NCI-H82 (cell line): ENCODE measurements around the gene HSPB7.
"Not testable (repeated sequence)": the region's sequence is repeated elsewhere in the genome, so short reads cannot be mapped to it uniquely, and the experiment has no call there.

ENCODE experiments used
- DNase-seq: peaks from one replicate; lab custom pipeline; 2025; lab: John Stamatoyannopoulos, UW

The HSPB7 gene

GRCh38 chr1:16022393-16022792 lies 4.5 kb upstream of the HSPB7 start:
- DNase-seq = no peak

GRCh38 chr1:16021681-16022080 lies 3.8 kb upstream of the HSPB7 start, which contains the start of gene CLCNKA:
CLCNKA (plus strand) TSS chr1:16022036; CDS start chr1:16022620, 584 bp downstream.
- no peak for DNase-seq

- DNase-seq = not testable (repeated sequence)
Observed at GRCh38 chr1:16020878-16021277, 3.0 kb upstream of the HSPB7 start.

- DNase-seq = no peak
Observed at GRCh38 chr1:16020325-16020724, 2.5 kb upstream of the HSPB7 start.

- no peak for DNase-seq
Observed at GRCh38 chr1:16019644-16020277, 1.9 kb upstream of the HSPB7 start.

GRCh38 chr1:16018749-16019643 lies 1.2 kb upstream of the HSPB7 start:
- no peak for DNase-seq

- no peak for DNase-seq
Observed at GRCh38 chr1:16018308-16018707, 465 bp upstream of the HSPB7 start.

GRCh38 chr1:16017076-16017460 lies 775 bp downstream of the HSPB7 start:
- DNase-seq = no peak

GRCh38 chr1:16015960-16016901 lies 1.6 kb downstream of the HSPB7 start:
- no peak for DNase-seq

GRCh38 chr1:16015491-16015890 lies 2.4 kb downstream of the HSPB7 start:
- DNase-seq = no peak

GRCh38 chr1:16014509-16015482 lies 3.0 kb downstream of the HSPB7 start:
- DNase-seq = no peak

- DNase-seq = no peak
Observed at GRCh38 chr1:16013908-16014258, 4.0 kb downstream of the HSPB7 start.

GRCh38 chr1:16013220-16013907 lies 4.5 kb downstream of the HSPB7 start:
- DNase-seq = peak; percentile 34

- DNase-seq = peak; percentile 46
Observed at GRCh38 chr1:16012590-16013219, 5.1 kb downstream of the HSPB7 start.

- DNase-seq = no peak
Observed at GRCh38 chr1:16011936-16012589, 5.8 kb downstream of the HSPB7 start.

- DNase-seq = no peak
Observed at GRCh38 chr1:16010837-16011236, 7.0 kb downstream of the HSPB7 start.

- DNase-seq = no peak
Observed at GRCh38 chr1:16009678-16010077, 8.2 kb downstream of the HSPB7 start.

GRCh38 chr1:16009030-16009460 lies 8.8 kb downstream of the HSPB7 start:
- peak; percentile 92 for DNase-seq

- DNase-seq = no peak
Observed at GRCh38 chr1:16007671-16008341, 10.0 kb downstream of the HSPB7 start.
